DOHH2 (cell line): ENCODE data around the gene FAM117B.

Source experiments
- H3F3A ChIP-seq: fragments of 200-600 bp; sonication (generic), shearing (Covaris generic); 2 replicates; pipeline ENCODE4 v1.6.0; 2016; ENCODE audit warnings: antibody characterized with exemption, mild to moderate bottlenecking; ENCODE audit not compliant: control insufficient read depth, insufficient read depth
- H3K27ac ChIP-seq: fragments of 200-600 bp; sonication (generic); 2 replicates; pipeline ENCODE4 v1.5.1; 2014; ENCODE audit warnings: low read depth, mild to moderate bottlenecking, low read length, moderate library complexity
- H3K27me3 ChIP-seq: fragments of 200-600 bp; sonication (generic); 2 replicates; pipeline ENCODE4 v1.6.1; 2014; ENCODE audit warnings: mild to moderate bottlenecking, low read length, mixed read lengths; ENCODE audit not compliant: control insufficient read depth
- H3K36me3 ChIP-seq: fragments of 200-600 bp; sonication (generic); 2 replicates; pipeline ENCODE4 v1.6.1; 2014; ENCODE audit warnings: mild to moderate bottlenecking, low read length, moderate library complexity, mixed read lengths; ENCODE audit not compliant: control insufficient read depth
- H3K4me1 ChIP-seq: fragments of 200-600 bp; sonication (generic); 2 replicates; pipeline ENCODE4 v1.6.1; 2014; ENCODE audit warnings: mild to moderate bottlenecking, low read length, mixed read lengths; ENCODE audit not compliant: control insufficient read depth
- H3K4me2 ChIP-seq: fragments of 200-600 bp; sonication (generic); 2 replicates; pipeline ENCODE4 v1.6.0; 2014; ENCODE audit warnings: mild to moderate bottlenecking, low read length, moderate library complexity
- H3K4me3 ChIP-seq: fragments of 200-600 bp; sonication (generic); 2 replicates; pipeline ENCODE4 v1.5.1; 2014; ENCODE audit warnings: mild to moderate bottlenecking, low read length, mixed read lengths
- H3K79me2 ChIP-seq: fragments of 200-600 bp; sonication (generic); 2 replicates; pipeline ENCODE4 v1.6.1; 2014; ENCODE audit warnings: mild to moderate bottlenecking, low read length, mixed read lengths; ENCODE audit not compliant: control insufficient read depth
- H3K9me2 ChIP-seq: fragments of 200-600 bp; sonication (generic); replicated peaks from 2 replicates; pipeline ENCODE4 v1.6.1; 2014; ENCODE audit warnings: mild to moderate bottlenecking, low read length, mixed read lengths; ENCODE audit not compliant: control insufficient read depth
- H3K9me3 ChIP-seq: fragments of 200-600 bp; sonication (generic); 2 replicates; pipeline ENCODE4 v1.6.1; 2014; ENCODE audit warnings: antibody characterized with exemption, low read length, mixed read lengths; ENCODE audit not compliant: control insufficient read depth, insufficient read depth
- H4K20me1 ChIP-seq: fragments of 200-600 bp; sonication (generic); 2 replicates; pipeline ENCODE4 v1.6.0; 2014; ENCODE audit warnings: low read depth, mild to moderate bottlenecking, antibody characterized with exemption, low read length, moderate library complexity; ENCODE audit not compliant: control insufficient read depth, insufficient read depth
- EZH2phosphoT487 ChIP-seq: fragments of 200-600 bp; sonication (generic); IDR thresholded peaks from 2 replicates; pipeline ENCODE4 v1.6.1; 2017; ENCODE audit warnings: borderline replicate concordance, mild to moderate bottlenecking, antibody characterized with exemption, low read length, moderate library complexity, mixed read lengths
- TF ChIP-seq, protein P1 (sequence below): fragments of 200-600 bp; sonication (generic); IDR thresholded peaks from one replicate; pipeline ENCODE4 v1.5.1; 2014; ENCODE audit warnings: antibody characterized with exemption, mild to moderate bottlenecking, low read depth, low read length; ENCODE audit not compliant: poor library complexity, severe bottlenecking

FAM117B gene

DNA sequence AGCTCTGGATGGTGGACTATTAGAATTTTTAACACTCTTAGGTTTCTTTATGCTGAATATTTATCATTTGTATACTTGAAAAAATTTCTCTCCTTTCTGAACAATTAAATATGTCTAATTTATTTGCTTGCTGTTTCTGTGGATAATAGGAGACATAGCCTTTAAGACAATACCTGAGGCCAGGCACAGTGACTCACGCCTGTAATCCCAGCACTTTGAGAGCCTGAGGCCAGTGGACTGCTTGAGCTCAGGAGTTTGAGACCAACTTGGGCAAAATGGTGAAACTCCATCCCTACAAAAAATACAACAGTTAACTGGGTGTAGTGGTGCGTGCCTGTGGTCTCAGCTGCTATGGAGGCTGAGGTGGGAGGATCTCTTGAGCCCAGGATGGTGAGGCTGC, 54.7 kb downstream of the FAM117B start:
- TF ChIP-seq, protein P1, sequence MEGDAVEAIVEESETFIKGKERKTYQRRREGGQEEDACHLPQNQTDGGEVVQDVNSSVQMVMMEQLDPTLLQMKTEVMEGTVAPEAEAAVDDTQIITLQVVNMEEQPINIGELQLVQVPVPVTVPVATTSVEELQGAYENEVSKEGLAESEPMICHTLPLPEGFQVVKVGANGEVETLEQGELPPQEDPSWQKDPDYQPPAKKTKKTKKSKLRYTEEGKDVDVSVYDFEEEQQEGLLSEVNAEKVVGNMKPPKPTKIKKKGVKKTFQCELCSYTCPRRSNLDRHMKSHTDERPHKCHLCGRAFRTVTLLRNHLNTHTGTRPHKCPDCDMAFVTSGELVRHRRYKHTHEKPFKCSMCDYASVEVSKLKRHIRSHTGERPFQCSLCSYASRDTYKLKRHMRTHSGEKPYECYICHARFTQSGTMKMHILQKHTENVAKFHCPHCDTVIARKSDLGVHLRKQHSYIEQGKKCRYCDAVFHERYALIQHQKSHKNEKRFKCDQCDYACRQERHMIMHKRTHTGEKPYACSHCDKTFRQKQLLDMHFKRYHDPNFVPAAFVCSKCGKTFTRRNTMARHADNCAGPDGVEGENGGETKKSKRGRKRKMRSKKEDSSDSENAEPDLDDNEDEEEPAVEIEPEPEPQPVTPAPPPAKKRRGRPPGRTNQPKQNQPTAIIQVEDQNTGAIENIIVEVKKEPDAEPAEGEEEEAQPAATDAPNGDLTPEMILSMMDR: no peak
- no peak for TF ChIP-seq EZH2phosphoT487
- Histone ChIP-seq H3F3A (0 out of 2 replicates have a peak, but pooled peaks cover 3% of the 10 kb centered on the region), H3K79me2 (peaks cover 14% of the 10 kb centered on the region), H3K9me2 (no peaks in the 10 kb centered on the region), H3K4me1 (no peaks in the 10 kb centered on the region), H3K36me3 (no peaks in the 10 kb centered on the region), H3K4me2 (no peak overlapping the region), H4K20me1 (no peaks in the 10 kb centered on the region), H3K9me3 (no peaks in the 10 kb centered on the region), H3K27me3 (no peaks in the 10 kb centered on the region), H3K4me3 (no peak overlapping the region), H3K27ac (no peak overlapping the region)

DNA sequence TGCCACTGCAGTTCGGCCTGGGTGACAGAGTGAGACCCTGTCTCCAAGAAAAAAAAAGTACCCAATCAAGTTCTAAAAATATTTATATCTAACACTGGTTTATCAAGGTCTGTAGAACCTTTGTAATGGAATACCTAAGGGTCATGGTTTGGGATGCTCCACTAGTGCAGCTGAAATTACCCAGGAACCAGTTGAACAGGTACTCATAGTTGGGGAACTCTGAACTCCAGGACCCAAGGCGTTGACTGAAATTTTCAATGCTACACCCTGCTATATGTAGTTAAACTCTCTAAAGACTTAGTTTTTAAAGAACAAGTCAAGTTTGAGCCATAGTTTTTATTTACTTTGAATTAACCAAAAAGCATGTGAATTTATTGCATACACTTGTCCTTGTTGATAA, 55.1 kb downstream of the FAM117B start:
- Histone ChIP-seq H3K36me3 (no peaks in the 10 kb centered on the region), H3K9me2 (no peaks in the 10 kb centered on the region), H3K9me3 (no peaks in the 10 kb centered on the region), H3K4me3 (no peak overlapping the region), H3F3A (0 out of 2 replicates have a peak, but pooled peaks cover 3% of the 10 kb centered on the region), H3K4me2 (no peak overlapping the region), H3K27me3 (no peaks in the 10 kb centered on the region), H3K27ac (no peak overlapping the region), H4K20me1 (no peaks in the 10 kb centered on the region), H3K4me1 (no peaks in the 10 kb centered on the region), H3K79me2 (peaks cover 18% of the 10 kb centered on the region)
- no peak for TF ChIP-seq EZH2phosphoT487
- TF ChIP-seq, protein P1: no peak

DNA sequence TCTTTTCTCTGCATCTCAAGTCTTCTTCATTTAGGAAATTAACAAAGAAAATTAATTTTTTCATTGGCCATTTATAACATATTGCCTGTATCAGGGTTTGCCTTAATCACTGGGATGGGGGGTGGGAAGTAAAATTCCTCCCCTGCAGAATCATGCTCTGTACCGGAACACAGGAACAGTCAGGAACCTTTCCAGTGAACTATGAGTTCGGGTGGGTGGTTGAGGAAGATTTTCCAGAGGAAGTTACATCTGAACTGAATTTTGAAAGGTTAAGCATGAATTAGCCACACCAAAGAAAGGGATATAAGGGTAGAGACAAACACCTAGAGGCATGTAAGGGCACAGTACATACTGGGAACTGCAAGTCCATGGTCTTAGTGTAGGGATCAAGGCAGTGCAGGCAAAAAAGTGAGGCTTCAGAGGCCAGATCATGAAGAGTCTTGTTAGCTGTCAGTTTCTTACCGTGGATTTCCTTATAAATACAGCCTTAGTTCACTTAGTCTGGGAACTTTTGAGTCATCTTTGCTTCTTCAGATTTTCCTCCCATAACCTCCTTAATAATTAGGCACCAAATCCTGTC, 55.6 kb downstream of the FAM117B start:
- H3F3A ChIP-seq: 0 out of 2 replicates have a peak, but pooled peaks cover 3% of the 10 kb centered on the region
- H3K9me3 ChIP-seq: no peaks in the 10 kb centered on the region
- no peaks in the 10 kb centered on the region for H3K27me3 ChIP-seq
- TF ChIP-seq, protein P1: no peak
- TF ChIP-seq EZH2phosphoT487: no peak
- peaks cover 19% of the 10 kb centered on the region for H3K79me2 ChIP-seq
- no peaks in the 10 kb centered on the region for H3K4me1 ChIP-seq
- H3K9me2 ChIP-seq: no peaks in the 10 kb centered on the region
- H3K4me3 ChIP-seq: no peak overlapping the region
- H3K4me2 ChIP-seq: no peak overlapping the region
- no peaks in the 10 kb centered on the region for H3K36me3 ChIP-seq
- no peak overlapping the region for H3K27ac ChIP-seq
- H4K20me1 ChIP-seq: no peaks in the 10 kb centered on the region

DNA sequence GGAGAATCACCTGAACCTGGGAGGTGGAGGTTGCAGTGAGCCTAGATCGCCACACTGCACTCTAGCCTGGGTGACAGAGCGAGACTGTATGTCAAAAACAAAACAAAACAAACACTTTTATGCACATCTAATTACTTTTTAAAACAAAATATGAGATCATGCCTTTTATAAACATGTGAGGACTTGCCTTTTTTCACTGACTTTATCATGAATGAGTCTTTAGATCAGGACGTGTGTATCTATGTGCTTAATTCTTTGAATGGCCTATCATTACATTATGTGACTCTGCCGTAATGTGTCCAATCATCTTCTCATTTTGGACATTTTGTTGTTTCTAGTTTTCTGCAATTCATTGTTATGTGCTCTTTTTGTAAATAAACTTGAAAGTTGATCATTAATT, 58.7 kb downstream of the FAM117B start:
- H3K36me3 ChIP-seq: peaks cover 3% of the 10 kb centered on the region; the same call in 1 of the 2 replicates
- H3K79me2 ChIP-seq: peaks cover 19% of the 10 kb centered on the region
- no peak overlapping the region for H3K27ac ChIP-seq

More for the DNA sequence above, 58.7 kb downstream of the FAM117B start:
- H4K20me1 ChIP-seq: no peaks in the 10 kb centered on the region
- 0 out of 2 replicates have a peak, but pooled peaks cover 3% of the 10 kb centered on the region for H3F3A ChIP-seq
- H3K27me3 ChIP-seq: no peaks in the 10 kb centered on the region
- H3K4me1 ChIP-seq: no peaks in the 10 kb centered on the region
- no peaks in the 10 kb centered on the region for H3K9me2 ChIP-seq
- H3K4me2 ChIP-seq: no peak overlapping the region
- no peaks in the 10 kb centered on the region for H3K9me3 ChIP-seq
- H3K4me3 ChIP-seq: no peak overlapping the region
- no peak for TF ChIP-seq EZH2phosphoT487
- TF ChIP-seq, protein P1: no peak
